Right renal cortex interstitium (tissue), 3 donors: ENCODE measurements around the gene DPM2. TPM values are rescaled to one million over a fixed set of nuclear protein-coding genes. Genes with fewer than 3 reads are reported as not detected.

Experiments used
- DNase-seq, 3 donors: peaks; one replicate each; pipeline ENCODE4 v3.0.0-alpha.2; 2013; ENCODE audit warnings: low read depth in 3 of 3, low spot score in 2 of 3
- polyA plus RNA-seq, 3 donors: library from polyadenylated mRNA; unstranded; fragments of 120-200 nt; gene quantifications; one replicate each; pipeline ENCODE4 v1.2.1, GENCODE V29; 2013; ENCODE audit not compliant: insufficient read length in 3 of 3

DPM2 gene
- polyA plus RNA-seq, 3 donors: 33.3 to 37.4 (median 36.5) TPM

- no peak for DNase-seq
Measured at GRCh38 chr9:127940593-127940992, 2.9 kb upstream of the DPM2 start.

- no peak for DNase-seq
Measured at GRCh38 chr9:127938298-127938690, 640 bp upstream of the DPM2 start.

- DNase-seq: no peak
Measured at GRCh38 chr9:127937056-127937387, 632 bp downstream of the DPM2 start.

- DNase-seq: no peak
Measured at GRCh38 chr9:127936347-127936852, 1.3 kb downstream of the DPM2 start.

GRCh38 chr9:127935765-127936221, 1.9 kb downstream of the DPM2 start:
- DNase-seq: no peak

GRCh38 chr9:127934986-127935385, 2.7 kb downstream of the DPM2 start:
- DNase-seq: no peak

GRCh38 chr9:127934248-127934647, 3.4 kb downstream of the DPM2 start:
- no peak for DNase-seq

- no peak for DNase-seq
Measured at GRCh38 chr9:127931092-127931881, 6.4 kb downstream of the DPM2 start.

- no peak for DNase-seq
Measured at GRCh38 chr9:127930231-127931091, 7.2 kb downstream of the DPM2 start, which contains the start of gene PIP5KL1. TSS of gene PIP5KL1 (minus strand) at chr9:127930777. CDS start at chr9:127930752, 25 bp downstream.

- DNase-seq: no peak
Measured at GRCh38 chr9:127929625-127929979, 8.1 kb downstream of the DPM2 start.

- no peak for DNase-seq
Measured at GRCh38 chr9:127928676-127929624, 8.7 kb downstream of the DPM2 start.

- no peak for DNase-seq
Measured at GRCh38 chr9:127927988-127928675, 9.5 kb downstream of the DPM2 start.

GRCh38 chr9:127927201-127927987, 10.3 kb downstream of the DPM2 start:
- no peak for DNase-seq

- DNase-seq: no peak
Measured at GRCh38 chr9:127926906-127927200, 10.8 kb downstream of the DPM2 start.

GRCh38 chr9:127925959-127926905, 11.4 kb downstream of the DPM2 start:
- no peak for DNase-seq

GRCh38 chr9:127924736-127925444, 12.8 kb downstream of the DPM2 start:
- DNase-seq: no peak

GRCh38 chr9:127923771-127924170, 13.9 kb downstream of the DPM2 start:
- DNase-seq: no peak

- no peak for DNase-seq
Measured at GRCh38 chr9:127923046-127923445, 14.6 kb downstream of the DPM2 start.
